Left ventricle myocardium inferior (tissue), 1 donor: ENCODE measurements around the gene TAOK1. TPM values are rescaled to one million over a fixed set of nuclear protein-coding genes. Genes with fewer than 3 reads are reported as not detected.

Source experiments
- DNase-seq: peaks from one replicate; pipeline ENCODE4 v3.0.0-alpha.2; 2020
- H3K27ac ChIP-seq: fragments of 200-600 bp; replicated peaks from 2 replicates; pipeline ENCODE4 v1.8.0; 2021
- H3K27me3 ChIP-seq: fragments of 200-600 bp; 2 replicates; pipeline ENCODE4 v1.8.0; 2021; ENCODE audit warnings: low read depth
- H3K36me3 ChIP-seq: fragments of 200-600 bp; 2 replicates; pipeline ENCODE4 v1.8.0; 2021
- H3K4me1 ChIP-seq: fragments of 200-600 bp; 2 replicates; pipeline ENCODE4 v1.8.0; 2021
- H3K4me3 ChIP-seq: fragments of 200-600 bp; 2 replicates; pipeline ENCODE4 v1.8.0; 2021; ENCODE audit warnings: mild to moderate bottlenecking, moderate library complexity
- H3K9me3 ChIP-seq: fragments of 200-600 bp; replicated peaks from 2 replicates; pipeline ENCODE4 v1.8.0; 2021
- CTCF ChIP-seq: fragments of 200-600 bp; IDR thresholded peaks from 2 replicates; pipeline ENCODE4 v1.8.0; 2021; ENCODE audit warnings: antibody characterized with exemption, mild to moderate bottlenecking, borderline replicate concordance
- intact Hi-C: fragments of 100-400 bp; cut with micrococcal nuclease; formaldehyde crosslinking; loops from one replicate; pipeline ENCODE4 v1.11.0; 2022
- total RNA-seq: library from RNA; stranded (reverse); fragmentation: NEBNext Ultra II Directional; extraction: Animal tissue kit (Norgen Biotek cat#: 25700); gene quantifications from one replicate; pipeline ENCODE4 v1.2.1, GENCODE V29; 2021
- donor health status: DM: no; HTN: yes; CAD: no; lungs with severe emphysema.

TAOK1 gene
- total RNA-seq, 1 donor from 2014 or later, result 50.7 TPM

DNA sequence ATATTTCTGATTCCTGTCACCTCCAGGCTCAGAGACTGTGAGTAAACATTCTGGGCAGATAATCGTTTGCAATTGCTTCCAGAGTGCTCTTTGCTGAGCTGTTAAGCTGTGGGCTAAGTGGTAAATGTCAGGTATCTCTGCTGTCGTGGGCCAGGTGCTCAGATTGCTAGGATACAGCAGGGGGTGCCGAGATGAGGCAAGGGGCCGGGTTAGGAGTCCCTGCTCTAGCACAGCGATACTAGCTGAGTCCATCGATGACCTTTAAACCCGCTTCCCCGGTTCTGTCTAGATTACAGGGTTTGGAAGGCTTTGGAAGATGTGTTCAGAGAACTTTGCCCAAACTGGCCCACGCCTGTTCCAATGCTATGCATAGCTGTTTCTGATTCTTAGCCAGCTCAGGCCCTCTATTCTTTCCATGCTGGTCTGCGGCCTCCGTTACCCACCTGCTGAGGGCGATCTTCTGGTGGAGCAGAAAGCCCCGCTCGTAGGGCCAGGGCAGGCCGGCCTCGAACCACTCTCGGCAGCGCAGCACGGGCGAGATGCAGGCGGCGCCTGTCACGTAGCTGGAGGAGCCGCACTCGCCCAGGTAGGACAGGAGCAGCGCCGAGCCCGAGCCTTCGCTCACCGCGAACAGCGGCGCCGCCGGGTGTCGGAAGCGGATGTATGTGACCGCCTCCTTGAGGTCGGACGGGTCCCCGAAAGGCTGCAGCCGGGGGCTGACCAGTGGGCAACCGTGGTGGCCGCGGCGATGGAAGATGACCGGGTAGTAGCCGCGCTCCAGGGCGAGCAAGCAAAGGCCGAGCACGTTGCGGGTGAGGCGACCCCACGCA, 175.7 kb downstream of the TAOK1 start:
- no peak for DNase-seq
- H3K9me3 ChIP-seq, result no peaks in the 10 kb centered on the region
- peaks cover 12% of the 10 kb centered on the region for H3K36me3 ChIP-seq
- peak overlapping the region; percentile 77 for H3K4me3 ChIP-seq
- intact Hi-C loops, result no loop called here
- peak; percentile 14 for TF ChIP-seq CTCF
- peaks cover 75% of the 10 kb centered on the region for H3K4me1 ChIP-seq
- no peaks in the 10 kb centered on the region for H3K27me3 ChIP-seq
- peak overlapping the region; percentile 92 for H3K27ac ChIP-seq

DNA sequence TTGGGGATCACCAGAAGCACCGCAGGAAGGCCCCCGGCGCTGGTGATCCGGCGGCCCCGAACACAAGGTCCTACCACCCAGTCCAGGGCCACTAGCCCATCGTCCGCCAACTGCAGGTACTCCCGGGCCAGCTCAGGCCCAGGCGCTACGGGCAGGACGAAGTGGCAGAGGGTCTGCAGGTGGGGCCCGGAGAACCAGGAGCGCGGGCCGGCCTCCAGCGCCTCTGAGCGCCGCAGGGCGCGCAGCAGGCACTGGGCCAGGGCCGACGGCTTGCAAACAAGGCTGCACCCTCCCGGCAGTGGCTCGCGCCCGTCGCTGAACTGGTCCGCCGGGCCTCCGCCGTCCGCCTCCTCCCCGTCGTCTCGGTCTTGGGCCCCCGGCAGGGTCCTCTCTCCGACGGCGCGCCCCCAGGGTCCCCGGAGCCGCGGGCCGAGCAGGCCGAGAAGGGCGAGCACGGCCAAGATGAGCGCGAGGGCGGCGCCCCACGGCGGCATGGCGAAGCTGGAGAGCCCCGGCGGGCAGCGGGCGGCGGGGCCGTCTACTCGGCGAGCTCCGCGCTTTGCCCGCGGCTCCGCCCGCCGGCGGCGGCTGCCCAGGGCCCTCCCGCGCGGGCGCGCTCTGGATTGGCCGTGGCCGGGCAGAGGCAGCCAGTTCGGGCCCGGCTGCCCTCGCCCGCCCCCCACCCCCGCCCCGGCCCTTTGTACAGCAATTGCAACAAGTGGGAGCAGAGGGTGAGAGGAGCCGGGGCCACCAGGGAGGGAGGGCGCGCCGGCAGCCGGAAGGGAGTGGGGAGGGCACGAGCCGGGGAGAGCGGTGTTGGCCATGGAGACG, 176.5 kb downstream of the TAOK1 start, which contains the start of gene ABHD15:
ABHD15 (minus strand) TSS at position 565 of the 831 bp plus-strand sequence; CDS start at position 494, 71 bp downstream.
- peaks cover 75% of the 10 kb centered on the region for H3K4me1 ChIP-seq
- peaks cover 12% of the 10 kb centered on the region for H3K36me3 ChIP-seq
- DNase-seq, result peak; percentile 63
- no peaks in the 10 kb centered on the region for H3K27me3 ChIP-seq
- peak within 1 kb of the TSS; percentile 92 for H3K27ac ChIP-seq
- intact Hi-C loops, result no loop called here
- no peaks in the 10 kb centered on the region for H3K9me3 ChIP-seq
- TF ChIP-seq CTCF, result no peak
- peak within 1 kb of the TSS; percentile 77 for H3K4me3 ChIP-seq

GRCh38 chr17:29567304-29567553, 177.1 kb downstream of the TAOK1 start:
- H3K27ac ChIP-seq, result peak overlapping the region; percentile 92
- intact Hi-C loops, result no loop called here
- no peak for TF ChIP-seq CTCF
- no peaks in the 10 kb centered on the region for H3K9me3 ChIP-seq
- peaks cover 75% of the 10 kb centered on the region for H3K4me1 ChIP-seq
- peak overlapping the region; percentile 77 for H3K4me3 ChIP-seq
- H3K36me3 ChIP-seq, result peaks cover 8% of the 10 kb centered on the region
- DNase-seq, result no peak
- no peaks in the 10 kb centered on the region for H3K27me3 ChIP-seq

GRCh38 chr17:29567554-29568330, 177.6 kb downstream of the TAOK1 start:
- H3K4me1 ChIP-seq, result peaks cover 76% of the 10 kb centered on the region
- peak; percentile 57 for TF ChIP-seq CTCF
- no peaks in the 10 kb centered on the region for H3K27me3 ChIP-seq
- H3K9me3 ChIP-seq, result no peaks in the 10 kb centered on the region
- H3K36me3 ChIP-seq, result peaks cover 3% of the 10 kb centered on the region
- peak overlapping the region; percentile 92 for H3K27ac ChIP-seq
- intact Hi-C loops, result no loop called here
- peak overlapping the region; percentile 77 for H3K4me3 ChIP-seq
- peak; percentile 73 for DNase-seq
